HG03280 (cell line): ENCODE results near the gene RAB36.

Experiments
- ATAC-seq: cut with Tn5 transposase; IDR thresholded peaks from one replicate; pipeline ENCODE4 v1.9.1; 2021; ENCODE audit warnings: mild to moderate bottlenecking, moderate library complexity; ENCODE audit not compliant: unreplicated experiment

Gene RAB36

DNA sequence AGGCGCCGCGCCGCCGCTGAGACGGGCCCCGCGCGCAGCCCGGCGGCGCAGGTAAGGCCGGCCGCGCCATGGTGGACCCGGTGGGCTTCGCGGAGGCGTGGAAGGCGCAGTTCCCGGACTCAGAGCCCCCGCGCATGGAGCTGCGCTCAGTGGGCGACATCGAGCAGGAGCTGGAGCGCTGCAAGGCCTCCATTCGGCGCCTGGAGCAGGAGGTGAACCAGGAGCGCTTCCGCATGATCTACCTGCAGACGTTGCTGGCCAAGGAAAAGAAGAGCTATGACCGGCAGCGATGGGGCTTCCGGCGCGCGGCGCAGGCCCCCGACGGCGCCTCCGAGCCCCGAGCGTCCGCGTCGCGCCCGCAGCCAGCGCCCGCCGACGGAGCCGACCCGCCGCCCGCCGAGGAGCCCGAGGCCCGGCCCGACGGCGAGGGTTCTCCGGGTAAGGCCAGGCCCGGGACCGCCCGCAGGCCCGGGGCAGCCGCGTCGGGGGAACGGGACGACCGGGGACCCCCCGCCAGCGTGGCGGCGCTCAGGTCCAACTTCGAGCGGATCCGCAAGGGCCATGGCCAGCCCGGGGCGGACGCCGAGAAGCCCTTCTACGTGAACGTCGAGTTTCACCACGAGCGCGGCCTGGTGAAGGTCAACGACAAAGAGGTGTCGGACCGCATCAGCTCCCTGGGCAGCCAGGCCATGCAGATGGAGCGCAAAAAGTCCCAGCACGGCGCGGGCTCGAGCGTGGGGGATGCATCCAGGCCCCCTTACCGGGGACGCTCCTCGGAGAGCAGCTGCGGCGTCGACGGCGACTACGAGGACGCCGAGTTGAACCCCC is 35.8 kb downstream of the RAB36 start:
- no peak for ATAC-seq

DNA sequence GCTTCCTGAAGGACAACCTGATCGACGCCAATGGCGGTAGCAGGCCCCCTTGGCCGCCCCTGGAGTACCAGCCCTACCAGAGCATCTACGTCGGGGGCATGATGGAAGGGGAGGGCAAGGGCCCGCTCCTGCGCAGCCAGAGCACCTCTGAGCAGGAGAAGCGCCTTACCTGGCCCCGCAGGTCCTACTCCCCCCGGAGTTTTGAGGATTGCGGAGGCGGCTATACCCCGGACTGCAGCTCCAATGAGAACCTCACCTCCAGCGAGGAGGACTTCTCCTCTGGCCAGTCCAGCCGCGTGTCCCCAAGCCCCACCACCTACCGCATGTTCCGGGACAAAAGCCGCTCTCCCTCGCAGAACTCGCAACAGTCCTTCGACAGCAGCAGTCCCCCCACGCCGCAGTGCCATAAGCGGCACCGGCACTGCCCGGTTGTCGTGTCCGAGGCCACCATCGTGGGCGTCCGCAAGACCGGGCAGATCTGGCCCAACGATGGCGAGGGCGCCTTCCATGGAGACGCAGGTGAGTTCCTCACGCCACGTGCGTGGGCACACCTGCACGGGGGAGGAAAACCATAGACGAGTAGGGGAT is 36.5 kb downstream of the RAB36 start:
- ATAC-seq = no peak

GRCh38 chr22:23182309-23183060 is 37.2 kb downstream of the RAB36 start:
- ATAC-seq = no peak

DNA sequence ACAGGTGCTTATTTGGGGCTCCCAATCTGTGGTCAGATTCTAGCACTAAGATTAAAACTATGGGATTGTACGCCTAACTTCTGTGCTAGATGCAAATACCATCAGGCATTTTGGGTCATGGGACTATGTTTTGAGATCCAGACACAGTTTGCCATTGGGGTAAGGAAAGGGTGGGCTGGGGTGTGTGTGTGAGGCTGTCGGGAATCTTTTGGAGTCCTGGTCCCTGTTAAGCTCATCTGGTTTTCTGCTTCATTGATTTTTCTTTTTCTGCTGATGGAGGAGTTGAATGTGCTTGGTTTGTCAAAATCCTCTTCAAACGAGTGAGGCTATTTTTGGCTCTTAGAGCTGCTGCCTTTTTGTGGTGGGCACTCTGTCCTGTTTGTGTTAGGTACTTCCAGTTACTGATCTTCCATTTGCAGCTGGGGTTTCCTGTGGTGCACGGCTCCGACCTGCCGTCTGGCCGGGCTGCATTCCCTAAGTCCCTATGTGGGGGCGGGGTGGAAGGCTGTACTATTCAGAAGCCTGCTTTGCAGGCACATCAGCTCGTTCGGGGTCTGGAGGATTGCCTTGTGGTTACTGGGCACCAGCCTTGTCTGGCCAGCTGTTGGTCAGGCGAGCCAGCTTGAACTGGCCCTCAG is 37.9 kb downstream of the RAB36 start:
- no peak for ATAC-seq

- no peak for ATAC-seq
These were observed 39.0 kb downstream of the RAB36 start for GRCh38 chr22:23184100-23184763.

DNA sequence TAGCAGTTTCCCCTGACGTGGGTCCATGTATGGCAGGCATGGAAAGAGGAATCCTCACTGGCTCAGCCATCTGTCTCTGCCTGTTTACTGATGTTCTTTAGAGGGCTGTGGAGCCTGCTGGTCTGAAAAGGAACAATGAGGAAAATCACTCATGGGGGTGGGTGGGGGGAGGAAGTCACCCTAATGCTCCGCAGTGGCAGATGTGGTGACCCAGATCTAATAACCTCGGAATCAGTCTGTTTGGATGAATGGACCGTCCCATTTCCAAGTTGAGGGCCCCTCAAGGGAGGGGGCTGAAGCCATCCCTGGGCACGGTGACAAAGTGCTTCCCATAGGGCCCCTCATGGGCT is 39.5 kb downstream of the RAB36 start:
- no peak for ATAC-seq

DNA sequence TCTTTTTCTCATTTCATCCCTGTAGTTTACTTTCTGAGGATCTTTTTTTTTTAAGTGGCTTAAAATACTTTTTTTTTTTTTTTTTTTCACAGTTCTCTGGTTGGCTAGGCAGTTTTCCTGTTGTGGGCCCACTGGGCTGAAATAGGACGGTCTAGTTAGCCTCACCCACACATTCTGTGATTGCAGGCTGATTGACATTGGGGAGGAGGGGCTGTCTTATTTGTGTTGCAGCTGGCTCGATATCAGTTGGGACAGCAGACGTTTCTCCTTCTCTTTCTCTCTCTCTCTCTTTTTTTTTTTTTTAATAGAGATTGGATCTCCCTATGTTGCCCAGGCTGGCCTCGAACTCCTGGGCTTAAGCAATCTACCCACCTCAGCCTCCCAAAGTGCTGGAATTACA is 41.9 kb downstream of the RAB36 start:
- ATAC-seq = no peak

GRCh38 chr22:23187871-23188700 is 42.8 kb downstream of the RAB36 start:
- no peak for ATAC-seq

DNA sequence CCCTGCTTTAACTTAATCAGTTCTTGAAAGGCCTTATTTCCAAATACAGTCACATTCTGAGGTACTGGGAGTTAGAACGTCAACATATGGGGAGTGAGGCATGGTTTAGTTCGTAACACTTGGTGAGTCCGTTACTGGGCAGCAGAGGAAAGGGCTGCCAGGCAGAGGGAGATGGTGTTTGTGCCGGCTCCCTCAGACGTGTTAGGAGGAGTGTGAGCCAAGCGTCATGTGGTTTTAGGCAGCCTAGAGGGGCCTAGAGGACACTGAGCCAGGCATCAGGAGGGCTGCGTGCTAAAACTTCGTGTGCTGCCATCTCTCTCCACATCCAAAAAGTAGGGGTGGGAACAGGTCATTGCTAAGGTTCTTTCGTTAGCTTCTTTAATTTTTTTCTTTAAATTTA is 45.2 kb downstream of the RAB36 start:
- no peak for ATAC-seq

DNA sequence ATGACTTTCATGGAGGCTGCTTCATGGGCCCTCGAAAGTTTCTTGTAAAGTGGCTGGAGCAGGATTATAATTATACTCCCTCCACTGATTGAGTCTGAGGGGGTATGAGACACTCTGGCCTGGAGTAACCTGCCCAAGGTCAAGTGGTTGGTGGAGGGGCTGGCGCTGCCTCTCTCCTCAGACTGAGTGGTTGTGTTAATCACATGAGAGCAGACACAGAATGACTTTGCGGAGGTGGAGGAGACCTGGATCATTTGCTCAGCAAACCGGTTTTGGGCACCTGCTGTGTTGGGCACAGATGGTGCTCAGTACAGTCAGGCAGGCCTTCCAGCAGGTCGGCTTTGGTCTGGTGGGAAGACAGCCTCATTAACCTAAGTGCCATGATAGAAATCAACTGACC is 46.9 kb downstream of the RAB36 start:
- no peak for ATAC-seq

DNA sequence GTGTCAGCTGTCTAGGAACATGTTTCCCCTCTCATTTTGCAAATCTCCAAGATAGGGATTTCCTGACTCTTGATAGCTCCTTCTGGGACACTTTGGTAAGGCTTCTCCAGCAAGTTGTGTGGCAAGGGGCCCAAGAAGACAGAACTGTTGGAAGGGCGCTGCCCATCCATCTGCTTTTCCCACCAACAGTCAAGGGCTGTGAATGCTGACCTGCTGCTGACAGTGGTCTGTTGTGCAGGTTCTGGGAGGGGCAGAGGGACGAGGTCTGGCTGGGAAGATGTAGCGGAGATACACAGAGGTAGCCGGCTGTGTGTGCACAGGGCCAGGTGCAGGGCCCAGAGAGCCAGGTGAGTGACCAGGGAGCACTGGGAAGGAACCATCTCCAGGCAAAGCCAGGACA is 47.3 kb downstream of the RAB36 start:
- ATAC-seq = no peak

GRCh38 chr22:23193196-23193827 is 48.0 kb downstream of the RAB36 start:
- no peak for ATAC-seq

- no peak for ATAC-seq
These were observed 48.6 kb downstream of the RAB36 start for GRCh38 chr22:23193882-23194281.

- ATAC-seq = no peak
These were observed 50.9 kb downstream of the RAB36 start for GRCh38 chr22:23196165-23196564.

GRCh38 chr22:23197836-23198235 is 52.6 kb downstream of the RAB36 start:
- ATAC-seq = no peak

DNA sequence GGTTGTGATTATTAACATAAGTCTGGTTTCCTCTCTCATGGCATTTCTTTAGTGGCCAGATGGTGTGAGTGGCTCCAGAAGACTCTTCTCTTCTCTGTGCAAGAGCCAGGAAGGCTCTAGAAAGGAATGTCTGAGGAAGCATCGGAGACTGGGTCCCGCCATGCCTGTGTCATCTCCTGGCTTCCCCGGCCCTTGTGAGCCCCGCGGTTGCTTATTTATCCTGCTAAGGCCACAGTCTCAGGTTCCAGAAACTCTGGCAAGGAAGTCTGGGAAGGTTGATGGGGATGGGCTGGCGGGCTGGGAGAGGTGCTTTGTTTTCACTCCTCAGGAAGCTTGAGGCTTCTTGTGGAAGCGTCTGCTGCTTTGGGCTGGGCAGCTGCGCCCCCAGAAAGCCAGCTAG is 53.9 kb downstream of the RAB36 start:
- no peak for ATAC-seq

DNA sequence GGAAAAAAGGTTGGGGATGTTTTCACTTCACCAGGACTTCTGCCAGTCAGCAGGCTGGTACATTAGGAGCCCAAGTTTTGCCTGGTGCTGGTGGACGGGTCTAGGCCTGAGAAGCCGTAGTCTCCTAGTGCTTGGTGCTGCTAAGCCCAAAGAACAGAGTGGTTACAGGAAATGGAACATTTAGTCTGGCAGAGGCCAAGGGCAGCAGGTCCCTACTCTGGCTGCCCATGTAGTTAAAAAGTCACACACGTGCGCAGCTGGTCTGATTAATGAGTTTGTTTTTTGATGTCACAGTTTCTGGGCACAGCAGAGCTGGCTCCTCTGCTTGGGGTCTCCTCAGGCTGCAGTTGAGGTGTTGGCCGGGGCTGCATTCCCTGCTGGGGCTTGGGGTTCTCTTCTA is 55.6 kb downstream of the RAB36 start:
- ATAC-seq = no peak

- ATAC-seq = no peak
These were observed 57.7 kb downstream of the RAB36 start for GRCh38 chr22:23202812-23203451.

DNA sequence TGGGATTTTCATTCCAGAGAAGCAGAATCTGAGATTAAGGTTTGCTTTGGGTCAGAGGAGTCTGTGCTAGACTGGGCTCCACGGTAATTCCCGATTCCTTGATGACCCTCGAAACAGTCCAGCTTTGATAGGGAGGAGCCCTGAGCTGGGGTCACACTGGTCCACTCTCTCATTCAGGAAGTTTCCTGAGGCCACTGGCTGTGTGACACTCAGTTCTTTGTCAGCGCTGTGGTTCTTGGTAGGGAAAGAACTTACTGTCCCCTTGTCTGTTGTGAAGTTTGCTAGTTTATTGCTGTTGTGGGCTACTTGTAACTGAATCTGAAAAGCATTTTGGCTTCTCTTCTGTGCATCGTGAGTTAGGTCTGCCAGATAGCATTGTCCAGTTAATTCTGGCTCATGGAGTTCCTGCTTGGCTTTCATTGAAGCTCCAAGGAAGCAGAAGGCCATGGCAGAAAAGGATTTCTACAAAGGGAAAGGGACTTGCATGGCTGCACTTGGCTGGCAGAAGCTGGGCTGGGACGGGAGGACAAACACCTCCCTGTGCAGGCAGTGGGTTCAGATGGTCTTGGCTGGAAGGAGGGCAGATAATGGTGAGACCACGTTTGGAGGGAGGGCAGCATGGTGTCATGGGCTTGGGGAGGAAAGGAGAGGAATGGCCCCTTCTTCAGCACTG is 58.3 kb downstream of the RAB36 start:
- no peak for ATAC-seq
